Stimulated activated CD8-positive, alpha-beta memory T cell treated with anti-CD3 and anti-CD28 coated beads, Interleukin-4, amount 100 ng/mL, for 48 hours (primary cell): ENCODE measurements around the gene SDK2.
"Not testable (repeated sequence)": the region's sequence is repeated elsewhere in the genome, so short reads cannot be mapped to it uniquely, and the experiment has no call there.

ENCODE experiments used
- DNase-seq: peaks from one replicate; pipeline ENCODE4 v3.0.0-alpha.2; 2020

SDK2 gene

GRCh38 chr17:73335591-73336407 is 308.4 kb downstream of the SDK2 start:
- no peak for DNase-seq

GRCh38 chr17:73334771-73335513 is 309.3 kb downstream of the SDK2 start:
- DNase-seq, result no peak

GRCh38 chr17:73333445-73333844 is 310.8 kb downstream of the SDK2 start:
- not testable (repeated sequence) for DNase-seq

- no peak for DNase-seq
Observed at GRCh38 chr17:73331060-73331459, 313.2 kb downstream of the SDK2 start.

- DNase-seq, result no peak
Observed at GRCh38 chr17:73327676-73328075, 316.6 kb downstream of the SDK2 start.

GRCh38 chr17:73325527-73325842 is 318.8 kb downstream of the SDK2 start:
- no peak for DNase-seq

GRCh38 chr17:73324711-73325526 is 319.3 kb downstream of the SDK2 start:
- no peak for DNase-seq

GRCh38 chr17:73324160-73324475 is 320.1 kb downstream of the SDK2 start:
- no peak for DNase-seq

GRCh38 chr17:73323409-73324159 is 320.7 kb downstream of the SDK2 start:
- DNase-seq, result no peak

GRCh38 chr17:73320601-73321264 is 323.5 kb downstream of the SDK2 start:
- DNase-seq, result no peak

- no peak for DNase-seq
Observed at GRCh38 chr17:73319766-73320165, 324.5 kb downstream of the SDK2 start.

GRCh38 chr17:73318836-73319235 is 325.4 kb downstream of the SDK2 start:
- DNase-seq, result no peak

- DNase-seq, result no peak
Observed at GRCh38 chr17:73318427-73318813, 325.8 kb downstream of the SDK2 start.

- DNase-seq, result no peak
Observed at GRCh38 chr17:73317513-73318426, 326.5 kb downstream of the SDK2 start.

- no peak for DNase-seq
Observed at GRCh38 chr17:73316919-73317505, 327.2 kb downstream of the SDK2 start.

- no peak for DNase-seq
Observed at GRCh38 chr17:73315471-73315870, 328.8 kb downstream of the SDK2 start.

GRCh38 chr17:73313526-73314127 is 330.6 kb downstream of the SDK2 start:
- DNase-seq, result no peak

GRCh38 chr17:73312887-73313286 is 331.4 kb downstream of the SDK2 start:
- DNase-seq, result not testable (repeated sequence)

GRCh38 chr17:73311781-73312641 is 332.2 kb downstream of the SDK2 start, which contains the start of gene CDC42EP4:
TSS of gene CDC42EP4 (minus strand) at chr17:73312001. CDS start at chr17:73286500, 25,501 bp downstream.
- DNase-seq, result peak; percentile 91
